ENCODE data around the gene MBD3L2B.
"Not testable (repeated sequence)": the region's sequence is repeated elsewhere in the genome, so short reads cannot be mapped to it uniquely, and the experiment has no call there.

- not testable (repeated sequence) for TF ChIP-seq CTCF (IDR thresholded peaks at IDR 0.05); POLR2AphosphoS5 (IDR thresholded peaks at IDR 0.05; ENCODE audit: low read depth, low read length)
These were observed 34.4 kb upstream of the MBD3L2B start for GRCh38 chr19:7055679-7056078.

All from Panc1 (cell line).